NB4 (cell line): ENCODE measurements around the gene SCAF4.

Experiments used
- POLR2A ChIP-seq: IDR thresholded peaks from 2 replicates; pipeline ENCODE4 v1.6.1; 2011; ENCODE audit warnings: mild to moderate bottlenecking; ENCODE audit not compliant: insufficient read length; ENCODE audit errors: extremely low read depth
- TF ChIP-seq, protein P1 (sequence below): IDR thresholded peaks from one replicate; pipeline ENCODE4 v1.5.1; 2012; ENCODE audit warnings: low read depth, low read length
- TF ChIP-seq, protein P2 (sequence below): IDR thresholded peaks from 2 replicates; pipeline ENCODE4 v1.6.1; 2011; ENCODE audit warnings: low read depth, low read length

GRCh38 chr21:31777857-31778256 is 45.9 kb upstream of the SCAF4 start:
- no peak for TF ChIP-seq POLR2A
- TF ChIP-seq, protein P1, sequence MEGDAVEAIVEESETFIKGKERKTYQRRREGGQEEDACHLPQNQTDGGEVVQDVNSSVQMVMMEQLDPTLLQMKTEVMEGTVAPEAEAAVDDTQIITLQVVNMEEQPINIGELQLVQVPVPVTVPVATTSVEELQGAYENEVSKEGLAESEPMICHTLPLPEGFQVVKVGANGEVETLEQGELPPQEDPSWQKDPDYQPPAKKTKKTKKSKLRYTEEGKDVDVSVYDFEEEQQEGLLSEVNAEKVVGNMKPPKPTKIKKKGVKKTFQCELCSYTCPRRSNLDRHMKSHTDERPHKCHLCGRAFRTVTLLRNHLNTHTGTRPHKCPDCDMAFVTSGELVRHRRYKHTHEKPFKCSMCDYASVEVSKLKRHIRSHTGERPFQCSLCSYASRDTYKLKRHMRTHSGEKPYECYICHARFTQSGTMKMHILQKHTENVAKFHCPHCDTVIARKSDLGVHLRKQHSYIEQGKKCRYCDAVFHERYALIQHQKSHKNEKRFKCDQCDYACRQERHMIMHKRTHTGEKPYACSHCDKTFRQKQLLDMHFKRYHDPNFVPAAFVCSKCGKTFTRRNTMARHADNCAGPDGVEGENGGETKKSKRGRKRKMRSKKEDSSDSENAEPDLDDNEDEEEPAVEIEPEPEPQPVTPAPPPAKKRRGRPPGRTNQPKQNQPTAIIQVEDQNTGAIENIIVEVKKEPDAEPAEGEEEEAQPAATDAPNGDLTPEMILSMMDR, result no peak
- TF ChIP-seq, protein P2, sequence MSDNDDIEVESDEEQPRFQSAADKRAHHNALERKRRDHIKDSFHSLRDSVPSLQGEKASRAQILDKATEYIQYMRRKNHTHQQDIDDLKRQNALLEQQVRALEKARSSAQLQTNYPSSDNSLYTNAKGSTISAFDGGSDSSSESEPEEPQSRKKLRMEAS, result no peak
